CD4-positive, CD25-positive, alpha-beta regulatory T cell (primary cell): ENCODE measurements around the gene EMP3. TPM values are rescaled to one million over a fixed set of nuclear protein-coding genes. Genes with fewer than 3 reads are reported as not detected.

Experiments used
- ATAC-seq, 2 donors: fragments of 150-1000 bp; cut with Tn5 transposase; one replicate each; pipeline ENCODE4 v1.10.0; 2021; ENCODE audit warnings: low read depth in 2 of 2, moderate number of reproducible peaks in 2 of 2, moderate library complexity in 1 of 2
- DNase-seq, 3 donors: peaks; one replicate each; pipeline versions ENCODE4 v3.0.0 to v3.0.0-alpha.2; 2012 to 2022; ENCODE audit warnings: mixed read lengths in 1 of 3
- H3K27ac ChIP-seq: one replicate; pipeline ENCODE4 v1.7.0; 2013; ENCODE audit warnings: mild to moderate bottlenecking, low read length; ENCODE audit not compliant: insufficient read depth, poor library complexity, severe bottlenecking
- H3K27me3 ChIP-seq: one replicate; pipeline ENCODE4 v1.7.0; 2013; ENCODE audit warnings: low read length; ENCODE audit not compliant: control insufficient read depth, insufficient read depth
- H3K36me3 ChIP-seq: one replicate; pipeline ENCODE4 v1.7.0; 2013; ENCODE audit warnings: mild to moderate bottlenecking, low read length, moderate library complexity; ENCODE audit not compliant: control insufficient read depth, insufficient read depth
- H3K4me1 ChIP-seq: 2 replicates; pipeline ENCODE4 v1.7.0; 2013; ENCODE audit warnings: mild to moderate bottlenecking, low read length; ENCODE audit not compliant: insufficient read depth, control insufficient read depth, poor library complexity, severe bottlenecking
- H3K4me3 ChIP-seq: one replicate; pipeline ENCODE4 v1.7.0; 2013; ENCODE audit warnings: low read depth, mild to moderate bottlenecking, low read length, moderate library complexity
- H3K9me3 ChIP-seq, 2 experiments: 1 replicate in 1 of 2; 2 replicates in 1 of 2; pipeline ENCODE4 v1.7.0; 2013; ENCODE audit warnings: low read length in 2 of 2, mild to moderate bottlenecking in 1 of 2, moderate library complexity in 1 of 2; ENCODE audit not compliant: control insufficient read depth in 2 of 2
- H3K27ac Mint-ChIP-seq, 3 donors: one replicate each; pipeline ENCODE4 v1.8.0; 2020 to 2022; ENCODE audit warnings: mild to moderate bottlenecking in 3 of 3, mixed read lengths in 3 of 3, moderate library complexity in 2 of 3
- H3K27me3 Mint-ChIP-seq: one replicate; pipeline ENCODE4 v1.8.0; 2022; ENCODE audit warnings: mild to moderate bottlenecking, mixed read lengths
- H3K36me3 Mint-ChIP-seq: one replicate; pipeline ENCODE4 v1.8.0; 2020; ENCODE audit warnings: mixed read lengths
- H3K4me1 Mint-ChIP-seq, 4 donors: one replicate each; pipeline ENCODE4 v1.8.0; 2020 to 2022; ENCODE audit warnings: mixed read lengths in 4 of 4, mild to moderate bottlenecking in 1 of 4
- H3K4me3 Mint-ChIP-seq, 4 donors: one replicate each; pipeline ENCODE4 v1.8.0; 2020 to 2022; ENCODE audit warnings: mild to moderate bottlenecking in 4 of 4, mixed read lengths in 4 of 4, moderate library complexity in 3 of 4
- H3K9me3 Mint-ChIP-seq, 7 donors: one replicate each; pipeline ENCODE4 v1.8.0; 2020 to 2022; ENCODE audit warnings: mixed read lengths in 7 of 7, mild to moderate bottlenecking in 3 of 7, moderate library complexity in 2 of 7
- polyA plus RNA-seq, 4 donors: library from polyadenylated mRNA; unstranded; fragments of 300-500 nt; fragmentation: Illumina TruSeq; gene quantifications; one replicate each; pipeline ENCODE4 v1.2.3, GENCODE V29; 2021
- total RNA-seq: library from RNA; stranded (reverse); gene quantifications from one replicate; pipeline ENCODE4 v1.2.3, GENCODE V29; 2022

EMP3 gene
- total and polyA plus RNA-seq, 5 donors from 2014 or later, result 290 to 1,327 (median 875) TPM

DNA sequence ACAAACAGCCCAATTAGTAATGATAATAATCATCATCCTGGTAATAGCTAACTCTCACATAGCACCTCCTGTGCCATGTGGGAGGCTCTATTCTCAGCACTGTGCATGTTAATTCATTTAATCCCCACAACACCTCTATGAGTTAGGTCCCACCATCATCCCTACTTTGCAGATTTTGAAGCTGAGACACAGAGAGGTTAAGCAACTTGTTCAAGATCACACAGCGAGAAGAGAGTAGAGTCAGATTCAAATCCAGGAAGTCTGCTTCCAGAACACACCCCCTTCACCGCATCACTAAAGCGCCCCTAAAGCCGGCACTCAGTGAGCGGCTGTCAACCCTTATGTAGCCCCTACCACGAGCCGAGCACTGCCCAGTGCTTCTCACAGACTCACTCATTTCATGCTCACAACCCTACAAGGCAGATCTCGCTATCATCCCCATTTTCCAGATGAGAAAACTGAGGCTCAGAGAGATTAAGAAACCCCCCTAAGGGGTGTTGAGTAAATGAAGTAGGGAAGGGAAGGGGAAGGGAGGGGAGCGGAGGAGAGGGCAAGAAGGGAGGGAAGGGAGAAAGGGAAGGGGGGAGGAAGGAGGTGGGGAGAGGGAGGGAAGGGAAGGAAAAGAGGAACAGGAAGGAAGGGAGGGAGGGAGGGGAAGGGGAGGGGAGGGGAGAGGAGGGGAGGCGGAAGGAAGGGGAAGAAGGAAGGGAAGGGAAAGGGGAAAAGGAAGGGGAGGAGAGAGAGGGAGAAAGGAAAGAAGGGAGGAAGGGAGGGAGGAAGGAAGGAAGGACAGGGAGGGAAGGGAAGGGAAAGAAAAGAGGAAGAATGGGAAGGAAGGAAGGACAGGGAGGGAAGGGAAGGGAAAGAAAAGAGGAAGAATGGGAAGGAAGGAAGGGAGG lies 16.4 kb downstream of the EMP3 start:
- Histone ChIP-seq H3K9me3 (no peaks in the 10 kb centered on the region), H3K36me3 (peaks cover 2% of the 10 kb centered on the region), H3K27ac (no peak overlapping the region), H3K4me1 (no peaks in the 10 kb centered on the region), H3K27me3 (no peaks in the 10 kb centered on the region), H3K4me3 (no peak overlapping the region)
- DNase-seq, result no peak
- Mint-ChIP-seq H3K27ac (no peak overlapping the region), H3K4me1 (peaks cover 0 to 2% (median under 1%) of the 10 kb centered on the region in 4 donors), H3K36me3 (peaks cover 9% of the 10 kb centered on the region), H3K9me3 (no peaks in the 10 kb centered on the region), H3K4me3 (no peak overlapping the region), H3K27me3 (no peaks in the 10 kb centered on the region)
- no peak for ATAC-seq

DNA sequence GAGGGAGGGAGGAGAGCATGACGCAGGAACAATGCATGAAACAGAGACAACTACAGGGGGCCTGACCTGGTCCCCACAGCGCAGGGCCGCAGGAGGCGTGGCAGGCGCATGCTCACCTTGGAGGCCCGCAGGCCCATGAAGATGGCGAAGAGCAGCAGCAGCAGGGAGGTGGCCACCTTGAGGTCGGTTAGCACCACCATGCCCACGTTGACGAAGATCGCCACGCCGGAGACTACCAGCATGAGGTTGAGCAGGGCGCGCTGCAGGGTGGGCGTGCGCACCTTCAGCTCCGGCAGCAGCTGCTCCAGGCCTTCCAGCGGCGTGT lies 17.0 kb downstream of the EMP3 start:
- peaks cover 2% of the 10 kb centered on the region for H3K36me3 ChIP-seq
- Mint-ChIP-seq H3K9me3 (no peaks in the 10 kb centered on the region), H3K36me3 (peaks cover 9% of the 10 kb centered on the region), H3K27me3 (no peaks in the 10 kb centered on the region), H3K4me1 (peaks cover 0 to 5% (median under 1%) of the 10 kb centered on the region in 4 donors), H3K27ac (no peak overlapping the region), H3K4me3 (no peak overlapping the region)
- H3K27me3 ChIP-seq, result no peaks in the 10 kb centered on the region
- H3K9me3 ChIP-seq, result no peaks in the 10 kb centered on the region
- no peak overlapping the region for H3K27ac ChIP-seq
- no peak overlapping the region for H3K4me3 ChIP-seq
- H3K4me1 ChIP-seq, result no peaks in the 10 kb centered on the region
- ATAC-seq (no peak), DNase-seq (no peak)

DNA sequence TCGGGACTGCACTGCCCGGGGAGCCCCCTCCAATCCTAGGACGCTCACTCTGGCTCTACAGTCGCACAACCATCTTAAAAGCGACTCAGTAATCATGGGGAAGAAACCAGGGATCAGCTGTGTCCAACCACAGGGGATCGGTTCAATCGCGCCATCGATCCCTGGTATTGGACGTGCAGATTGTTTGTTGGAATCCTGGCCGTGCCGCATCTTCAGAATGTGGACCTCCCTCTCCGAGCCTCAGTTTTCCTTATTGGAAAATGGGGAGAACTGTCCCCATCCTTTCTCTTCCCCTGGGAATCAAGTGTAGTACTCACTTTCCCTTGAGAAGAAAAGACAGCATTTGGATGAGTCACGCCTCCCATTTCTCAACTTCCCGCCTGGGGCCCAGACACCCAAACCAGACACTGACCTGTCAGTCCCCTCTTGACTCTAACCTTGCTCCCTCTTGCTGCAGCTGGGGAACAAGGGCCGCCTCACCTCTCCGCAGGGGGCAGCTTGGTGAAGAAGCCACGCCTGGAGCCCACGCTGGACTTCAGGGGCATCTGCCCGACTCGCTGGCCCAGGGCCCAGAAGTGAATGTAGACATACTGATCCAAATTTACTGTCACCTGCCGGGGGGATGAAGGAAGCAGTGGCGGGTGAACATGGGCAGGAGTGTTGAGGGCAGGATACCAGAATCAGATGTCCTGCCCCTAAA lies 17.6 kb downstream of the EMP3 start:
- no peaks in the 10 kb centered on the region for H3K27me3 ChIP-seq
- DNase-seq (no peak), ATAC-seq (no peak)
- peaks cover 9% of the 10 kb centered on the region for H3K36me3 Mint-ChIP-seq
- no peak overlapping the region for H3K4me3 ChIP-seq
- H3K4me1 Mint-ChIP-seq, result peaks cover 0 to 5% (median under 1%) of the 10 kb centered on the region in 4 donors
- no peaks in the 10 kb centered on the region for H3K9me3 ChIP-seq
- H3K27ac ChIP-seq, result no peak overlapping the region
- H3K4me1 ChIP-seq, result no peaks in the 10 kb centered on the region
- H3K4me3 Mint-ChIP-seq, result no peak overlapping the region
- H3K36me3 ChIP-seq, result peaks cover 2% of the 10 kb centered on the region
- H3K27me3 Mint-ChIP-seq, result no peaks in the 10 kb centered on the region
- no peak overlapping the region for H3K27ac Mint-ChIP-seq
- no peaks in the 10 kb centered on the region for H3K9me3 Mint-ChIP-seq

DNA sequence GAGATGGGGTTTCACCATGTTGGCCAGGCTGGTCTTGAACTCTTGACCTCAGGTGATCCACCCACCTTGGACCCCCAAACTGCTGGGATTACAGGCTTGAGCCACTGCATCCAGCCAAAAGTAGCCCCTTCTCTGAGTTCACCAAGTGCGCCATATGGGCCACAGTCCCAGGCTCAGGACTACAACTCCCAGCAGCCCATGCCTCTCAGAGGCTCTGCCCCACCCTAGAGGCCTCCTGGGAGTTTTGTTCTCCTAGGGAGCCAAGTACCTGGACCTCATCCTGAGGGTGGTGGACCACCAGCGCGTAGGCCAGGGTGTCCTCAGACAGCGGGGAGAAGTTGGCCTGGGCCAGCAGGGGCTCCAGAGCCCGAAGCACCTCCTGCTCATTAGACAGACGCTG lies 19.5 kb downstream of the EMP3 start:
- no peak overlapping the region for H3K4me3 Mint-ChIP-seq
- no peak for DNase-seq
- peaks cover 0 to 5% (median 2%) of the 10 kb centered on the region in 4 donors for H3K4me1 Mint-ChIP-seq
- H3K4me3 ChIP-seq, result no peak overlapping the region
- H3K27ac ChIP-seq, result no peak overlapping the region
- H3K27me3 ChIP-seq, result no peaks in the 10 kb centered on the region
- H3K4me1 ChIP-seq, result no peaks in the 10 kb centered on the region
- no peaks in the 10 kb centered on the region for H3K9me3 ChIP-seq
- H3K36me3 ChIP-seq, result peaks cover 2% of the 10 kb centered on the region
- H3K27me3 Mint-ChIP-seq, result no peaks in the 10 kb centered on the region
- ATAC-seq, result no peak
- H3K27ac Mint-ChIP-seq, result no peak overlapping the region
- H3K36me3 Mint-ChIP-seq, result peaks cover 13% of the 10 kb centered on the region
- no peaks in the 10 kb centered on the region for H3K9me3 Mint-ChIP-seq

DNA sequence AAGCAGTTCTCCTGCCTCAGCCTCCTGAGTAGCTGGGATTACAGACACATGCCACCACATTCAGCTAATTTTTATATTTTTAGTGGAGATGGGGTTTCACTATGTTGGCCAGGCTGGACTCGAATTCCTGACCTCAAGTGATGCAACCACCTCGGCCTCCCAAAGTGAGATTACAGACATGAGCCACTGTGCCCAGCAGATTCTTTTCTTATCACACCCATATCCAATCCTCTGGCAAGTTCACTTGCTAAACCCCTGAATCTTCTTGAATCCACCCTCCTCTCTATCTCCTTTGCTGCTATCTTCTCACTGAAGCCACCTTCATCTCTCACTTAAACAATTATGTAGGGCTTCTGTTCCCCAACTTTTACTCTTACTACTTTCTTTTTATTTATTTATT lies 20.8 kb downstream of the EMP3 start:
- Histone ChIP-seq H3K27me3 (no peaks in the 10 kb centered on the region), H3K9me3 (no peaks in the 10 kb centered on the region), H3K27ac (no peak overlapping the region), H3K36me3 (peaks cover 2% of the 10 kb centered on the region), H3K4me3 (no peak overlapping the region), H3K4me1 (no peaks in the 10 kb centered on the region)
- ATAC-seq (no peak), DNase-seq (no peak)
- Mint-ChIP-seq H3K4me3 (no peak overlapping the region), H3K27me3 (no peaks in the 10 kb centered on the region), H3K27ac (no peak overlapping the region), H3K36me3 (peaks cover 16% of the 10 kb centered on the region), H3K4me1 (peaks cover 0 to 6% (median 4%) of the 10 kb centered on the region in 4 donors), H3K9me3 (no peaks in the 10 kb centered on the region)

DNA sequence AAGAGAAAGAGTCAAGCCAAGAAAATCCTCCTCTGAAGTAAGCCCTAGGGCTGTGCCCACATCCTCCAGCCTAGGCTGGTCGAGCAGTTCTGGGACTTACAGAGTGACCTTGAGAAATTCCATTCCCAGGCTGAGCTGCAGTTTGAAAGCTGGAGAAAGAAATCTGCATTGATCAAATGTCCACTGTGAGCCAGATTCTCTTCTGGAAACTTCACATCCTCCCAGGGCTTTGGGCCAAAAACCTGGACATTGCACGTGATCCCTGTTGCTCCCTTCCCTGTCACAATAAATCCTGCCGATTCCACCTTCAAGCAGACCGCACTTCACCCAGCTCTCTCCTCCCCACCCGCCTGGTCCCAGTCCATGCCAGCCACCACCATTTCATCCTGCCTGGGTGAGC lies 22.7 kb downstream of the EMP3 start:
- no peaks in the 10 kb centered on the region for H3K36me3 ChIP-seq
- H3K27ac ChIP-seq, result no peak overlapping the region
- ATAC-seq (no peak), DNase-seq (no peak)
- no peaks in the 10 kb centered on the region for H3K9me3 ChIP-seq
- H3K9me3 Mint-ChIP-seq, result no peaks in the 10 kb centered on the region
- peaks cover 10% of the 10 kb centered on the region for H3K36me3 Mint-ChIP-seq
- H3K27me3 Mint-ChIP-seq, result no peaks in the 10 kb centered on the region
- H3K4me3 ChIP-seq, result no peak overlapping the region
- no peak overlapping the region for H3K27ac Mint-ChIP-seq
- H3K4me1 ChIP-seq, result no peaks in the 10 kb centered on the region
- no peaks in the 10 kb centered on the region for H3K27me3 ChIP-seq
- H3K4me3 Mint-ChIP-seq, result no peak overlapping the region
- H3K4me1 Mint-ChIP-seq, result peaks cover 0 to 11% (median 5%) of the 10 kb centered on the region in 4 donors

DNA sequence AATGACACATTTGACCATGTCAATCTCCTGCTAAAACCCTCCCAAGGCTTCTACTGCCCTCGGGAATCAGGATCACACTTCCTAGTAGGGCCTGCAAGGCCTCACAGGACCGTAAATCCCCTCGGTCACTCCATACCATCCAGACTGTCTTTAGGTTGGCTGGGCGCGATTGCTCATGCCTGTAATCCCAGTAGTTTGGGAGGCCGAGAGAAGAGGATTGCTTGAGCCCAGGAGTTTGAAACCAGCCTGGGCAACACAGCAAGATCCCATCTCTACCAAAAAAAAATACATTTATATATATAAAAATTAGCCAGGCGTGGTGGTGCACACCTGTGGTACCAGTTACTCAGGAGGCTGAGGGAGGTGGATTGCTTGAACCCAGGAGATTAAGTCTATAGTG lies 23.4 kb downstream of the EMP3 start:
- H3K27ac ChIP-seq, result no peak overlapping the region
- H3K36me3 ChIP-seq, result no peaks in the 10 kb centered on the region
- H3K27me3 ChIP-seq, result no peaks in the 10 kb centered on the region
- H3K36me3 Mint-ChIP-seq, result peaks cover 11% of the 10 kb centered on the region
- H3K4me3 ChIP-seq, result no peak overlapping the region
- H3K9me3 Mint-ChIP-seq, result no peaks in the 10 kb centered on the region
- no peak overlapping the region for H3K27ac Mint-ChIP-seq
- no peaks in the 10 kb centered on the region for H3K9me3 ChIP-seq
- ATAC-seq (no peak), DNase-seq (no peak)
- peaks cover 0 to 11% (median 6%) of the 10 kb centered on the region in 4 donors for H3K4me1 Mint-ChIP-seq
- H3K4me1 ChIP-seq, result no peaks in the 10 kb centered on the region
- no peaks in the 10 kb centered on the region for H3K27me3 Mint-ChIP-seq
- H3K4me3 Mint-ChIP-seq, result no peak overlapping the region
